B cell (primary cell): ENCODE measurements around the gene PTRH2. TPM values are rescaled to one million over a fixed set of nuclear protein-coding genes. Genes with fewer than 3 reads are reported as not detected.

Experiments used
- ATAC-seq: fragments of 200-7000 bp; cut with Tn5 transposase; one replicate; pipeline ENCODE4 v1.10.0; 2021; ENCODE audit warnings: low read depth, mild to moderate bottlenecking, moderate number of reproducible peaks, moderate library complexity
- CTCF ChIA-PET: fragments of 350-600 bp; sonication (Branson Sonifier 250); formaldehyde crosslinking; loops from one replicate; lab custom pipeline; 2021; ENCODE audit warnings: antibody characterized with exemption, inconsistent platforms; lab: Charles Lee
- POLR2A ChIA-PET: fragments of 350-600 bp; sonication (Branson Sonifier 250); formaldehyde crosslinking; loops from one replicate; lab custom pipeline; 2021; ENCODE audit warnings: antibody characterized with exemption; lab: Charles Lee
- DNase-seq: peaks from one replicate; pipeline ENCODE4 v3.0.0; 2013
- H2AFZ ChIP-seq: 2 replicates; pipeline ENCODE4 v1.6.1; 2012; ENCODE audit warnings: mild to moderate bottlenecking, low read depth, low read length; ENCODE audit not compliant: insufficient read depth, poor library complexity, severe bottlenecking
- H3K27ac ChIP-seq, 2 donors: 1 replicate in 1 of 2; 2 replicates in 1 of 2; pipeline ENCODE4 v1.5.1; 2012 to 2013; ENCODE audit warnings: low read length in 2 of 2, mild to moderate bottlenecking in 2 of 2, moderate library complexity in 1 of 2
- H3K27me3 ChIP-seq, 4 experiments: fragments of 200-600 bp in 1 of 4; sonication (generic) in 1 of 4; replicated peaks in 1 of 4; 1 replicate in 2 of 4; 2 replicates in 2 of 4; pipeline versions ENCODE4 v1.6.1 to v1.7.0; 2013 to 2016; ENCODE audit warnings: low read length in 3 of 4, mild to moderate bottlenecking in 2 of 4, mixed read lengths in 1 of 4, moderate library complexity in 1 of 4; ENCODE audit not compliant: insufficient read depth in 4 of 4, control insufficient read depth in 3 of 4; ENCODE audit errors: control extremely low read depth in 1 of 4
- H3K36me3 ChIP-seq, 2 experiments: replicated peaks in 1 of 2; 1 replicate in 1 of 2; 2 replicates in 1 of 2; pipeline versions ENCODE4 v1.6.1 to v1.7.1; 2013; ENCODE audit warnings: low read length in 1 of 2; ENCODE audit not compliant: insufficient read depth in 2 of 2, control insufficient read depth in 1 of 2; ENCODE audit errors: control extremely low read depth in 1 of 2, extremely low read depth in 1 of 2
- H3K4me1 ChIP-seq, 2 donors: fragments of 200-600 bp in 1 of 2; sonication (generic) in 1 of 2; 1 replicate in 1 of 2; 2 replicates in 1 of 2; pipeline versions ENCODE4 v1.5.1 to v1.6.1; 2013 to 2017; ENCODE audit warnings: low read length in 2 of 2; ENCODE audit not compliant: control insufficient read depth in 2 of 2, insufficient read depth in 2 of 2
- H3K4me2 ChIP-seq: replicated peaks from 2 replicates; pipeline ENCODE3; 2012; ENCODE audit warnings: mild to moderate bottlenecking, low read depth, low read length; ENCODE audit not compliant: poor library complexity, severe bottlenecking
- H3K4me3 ChIP-seq, 5 experiments: fragments of 200-600 bp in 1 of 5; sonication (generic) in 1 of 5; 1 replicate in 3 of 5; 2 replicates in 2 of 5; pipeline versions ENCODE4 v1.5.1 to v1.7.0; 2011 to 2016; ENCODE audit warnings: low read length in 4 of 5, mild to moderate bottlenecking in 4 of 5, low read depth in 2 of 5, control low read depth in 1 of 5, moderate library complexity in 1 of 5; ENCODE audit not compliant: insufficient read depth in 1 of 5; ENCODE audit errors: control extremely low read depth in 1 of 5, extremely low read depth in 1 of 5
- H3K79me2 ChIP-seq: fragments of 200-600 bp; sonication (generic); one replicate; pipeline ENCODE4 v1.6.0; 2016; ENCODE audit warnings: low read length; ENCODE audit not compliant: control insufficient read depth, insufficient read depth
- H3K9ac ChIP-seq: fragments of 200-600 bp; sonication (generic); 2 replicates; pipeline ENCODE4 v1.6.1; 2017; ENCODE audit warnings: mild to moderate bottlenecking, low read length, moderate library complexity
- H3K9me3 ChIP-seq, 3 donors: one replicate each; pipeline versions ENCODE4 v1.6.1 to v1.7.1; 2013; ENCODE audit warnings: low read length in 2 of 3; ENCODE audit not compliant: control insufficient read depth in 2 of 3, insufficient read depth in 1 of 3; ENCODE audit errors: control extremely low read depth in 1 of 3
- H4K20me1 ChIP-seq: 2 replicates; pipeline ENCODE4 v1.6.0; 2012; ENCODE audit warnings: mild to moderate bottlenecking, low read length; ENCODE audit not compliant: insufficient read depth, control insufficient read depth, poor library complexity, severe bottlenecking
- H3K27ac Mint-ChIP-seq: one replicate; pipeline ENCODE4 v1.8.0; 2021; ENCODE audit warnings: mixed read lengths
- H3K27me3 Mint-ChIP-seq: one replicate; pipeline ENCODE4 v1.8.0; 2021; ENCODE audit warnings: mixed read lengths
- H3K4me1 Mint-ChIP-seq: one replicate; pipeline ENCODE4 v1.8.0; 2021; ENCODE audit warnings: mixed read lengths
- H3K4me3 Mint-ChIP-seq: one replicate; pipeline ENCODE4 v1.8.0; 2021; ENCODE audit warnings: mixed read lengths
- H3K9me3 Mint-ChIP-seq: one replicate; pipeline ENCODE4 v1.8.0; 2022; ENCODE audit warnings: mixed read lengths; ENCODE audit not compliant: insufficient read depth
- CTCF ChIP-seq: fragments of 200-600 bp; IDR thresholded peaks from one replicate; pipeline ENCODE4 v1.8.0; 2022; ENCODE audit warnings: antibody characterized with exemption, mild to moderate bottlenecking
- EZH2 ChIP-seq: IDR thresholded peaks from 2 replicates; pipeline ENCODE4 v1.6.1; 2012; ENCODE audit warnings: borderline replicate concordance, low read depth, mild to moderate bottlenecking, moderate library complexity, low read length; ENCODE audit not compliant: insufficient read depth, poor library complexity, severe bottlenecking
- WGBS: methylation state at CpG from one replicate; pipeline ENCODE4 v1.1.5; 2013; ENCODE audit warnings: missing lambda C conversion rate; ENCODE audit not compliant: insufficient coverage; 5-methylcytosine and 5-hydroxymethylcytosine counted together
- intact Hi-C: fragments of 100-400 bp; cut with micrococcal nuclease; formaldehyde crosslinking; loops from one replicate; pipeline ENCODE4 v1.10.0; 2022
- polyA minus RNA-seq: library from RNA; depleted of rRNA, polyadenylated mRNA; stranded (reverse); fragments of >200 nt; gene quantifications from 2 replicates; pipeline ENCODE4 v1.2.3, GENCODE V29; 2012
- polyA plus RNA-seq: library from polyadenylated mRNA; depleted of rRNA; stranded (reverse); fragments of >200 nt; gene quantifications from 2 replicates; pipeline ENCODE4 v1.2.3, GENCODE V29; 2012
- total RNA-seq, 2 donors: library from RNA; stranded (reverse); fragments of 120-200 nt in 1 of 2; gene quantifications; 1 replicate in 1 of 2; 2 replicates in 1 of 2; pipeline versions ENCODE4 v1.2.3 to v1.2.4, GENCODE V29; 2013 to 2022

PTRH2 gene
- total RNA-seq, result 17.8 and 22.7 TPM in 2 replicates
- 20.6 TPM for total RNA-seq (2013)
- polyA plus RNA-seq, result 7.1 and 7.7 TPM in 2 replicates
- polyA minus RNA-seq, result 7.3 and 8.9 TPM in 2 replicates

GRCh38 chr17:59707149-59707970 lies at the start of gene PTRH2, which contains the start of gene VMP1:
TSS of gene PTRH2 (minus strand) at chr17:59707430. CDS start at chr17:59697978, 9,452 bp downstream.
TSS of gene VMP1 (plus strand) at chr17:59707654. CDS start at chr17:59731447, 23,793 bp downstream.
- intact Hi-C loops, result loop anchor here (1.0 to 5.0 kb wide), 4 partner anchors 88 to 550 kb away; partner anchors contain the start of genes CLTC, DHX40, PRR11 and RPS6KB1
- Histone ChIP-seq H3K9ac (peak within 1 kb of the TSS; percentile 98), H3K9me3 (no peaks in the 10 kb centered on the region), H3K79me2 (peaks cover 81% of the 10 kb centered on the region), H4K20me1 (peaks cover 2% of the 10 kb centered on the region), H3K27ac (peak within 1 kb of the TSS; percentile 86 to 98), H3K4me3 (peak within 1 kb of the TSS; percentile 72 to 98 (median 94)), H2AFZ (peak within 1 kb of the TSS; percentile 81), H3K36me3 (peaks cover 0 to 2% of the 10 kb centered on the region in 2 experiments), H3K27me3 (no peaks in the 10 kb centered on the region), H3K4me1 (peaks cover 23 to 24% of the 10 kb centered on the region in 2 donors), H3K4me2 (peak within 1 kb of the TSS; percentile 85)
- WGBS, result under 1% methylated on average over 38 of the region's 45 CpGs
- ChIA-PET CTCF (interaction anchor here (0.7 kb wide), 1 partner anchor 185 kb away, joined by 3 read pairs; the partner anchor contains the start of genes RPS6KB1 and TUBD1), POLR2A (interaction anchor here (0.6 to 2.2 kb wide), 4 partner anchors 88 to 497 kb away, joined by 3 to 9 read pairs (median 4); partner anchors contain the start of genes CLTC, RPS6KB1, SMG8 and TUBD1)
- DNase-seq (peak; percentile 95), ATAC-seq (peak; percentile 90)
- Mint-ChIP-seq H3K4me1 (peaks cover 55% of the 10 kb centered on the region), H3K27me3 (no peaks in the 10 kb centered on the region), H3K9me3 (no peaks in the 10 kb centered on the region), H3K4me3 (peak within 1 kb of the TSS; percentile 99), H3K27ac (peak within 1 kb of the TSS; percentile 97)
- no peak for TF ChIP-seq EZH2
- no peak for TF ChIP-seq CTCF
